GM12873 (cell line): ENCODE measurements around the gene ANKRD16.

Experiments used
- TF ChIP-seq, protein P1 (sequence below): IDR thresholded peaks from 2 replicates; pipeline ENCODE4 v1.5.1; 2012; ENCODE audit warnings: low read depth, mild to moderate bottlenecking, moderate library complexity, low read length, control low read depth; ENCODE audit not compliant: insufficient read depth; ENCODE audit errors: missing control alignments

Gene ANKRD16

DNA sequence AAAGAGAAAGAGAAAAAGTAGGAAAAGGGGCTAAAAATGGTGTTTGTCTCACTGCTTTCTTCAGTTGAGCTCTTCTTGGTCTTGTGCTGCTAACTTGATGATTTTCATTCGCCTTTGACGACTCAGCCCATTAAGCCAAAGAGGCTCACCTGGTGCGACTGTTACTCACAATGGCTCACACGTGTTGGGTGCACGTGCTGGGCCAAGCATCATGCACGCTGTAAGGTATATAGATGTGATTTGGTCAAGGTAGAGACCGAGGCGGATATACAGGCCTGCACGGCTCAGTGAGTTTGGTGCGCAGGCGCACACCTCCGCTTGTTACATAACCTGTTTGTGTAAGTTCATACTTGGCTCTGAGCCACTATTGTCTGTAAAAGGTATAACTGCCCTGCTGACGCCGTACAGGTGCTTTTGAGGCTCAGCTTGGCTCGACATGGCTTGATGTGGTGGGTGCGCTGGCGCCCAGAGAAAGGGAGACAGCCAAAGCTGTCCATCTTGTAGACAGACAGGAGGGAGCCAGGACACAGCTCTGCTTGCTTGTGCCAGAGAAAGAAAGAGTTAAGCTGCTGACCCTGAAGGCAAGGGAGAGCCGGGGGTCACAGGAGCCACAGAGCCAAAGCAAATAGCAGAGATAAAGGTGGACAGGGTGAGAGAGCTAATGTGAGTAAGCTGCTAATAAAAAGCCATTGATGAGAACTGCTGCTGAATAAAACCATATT lies 33.6 kb downstream of the ANKRD16 start:
- TF ChIP-seq, protein P1, sequence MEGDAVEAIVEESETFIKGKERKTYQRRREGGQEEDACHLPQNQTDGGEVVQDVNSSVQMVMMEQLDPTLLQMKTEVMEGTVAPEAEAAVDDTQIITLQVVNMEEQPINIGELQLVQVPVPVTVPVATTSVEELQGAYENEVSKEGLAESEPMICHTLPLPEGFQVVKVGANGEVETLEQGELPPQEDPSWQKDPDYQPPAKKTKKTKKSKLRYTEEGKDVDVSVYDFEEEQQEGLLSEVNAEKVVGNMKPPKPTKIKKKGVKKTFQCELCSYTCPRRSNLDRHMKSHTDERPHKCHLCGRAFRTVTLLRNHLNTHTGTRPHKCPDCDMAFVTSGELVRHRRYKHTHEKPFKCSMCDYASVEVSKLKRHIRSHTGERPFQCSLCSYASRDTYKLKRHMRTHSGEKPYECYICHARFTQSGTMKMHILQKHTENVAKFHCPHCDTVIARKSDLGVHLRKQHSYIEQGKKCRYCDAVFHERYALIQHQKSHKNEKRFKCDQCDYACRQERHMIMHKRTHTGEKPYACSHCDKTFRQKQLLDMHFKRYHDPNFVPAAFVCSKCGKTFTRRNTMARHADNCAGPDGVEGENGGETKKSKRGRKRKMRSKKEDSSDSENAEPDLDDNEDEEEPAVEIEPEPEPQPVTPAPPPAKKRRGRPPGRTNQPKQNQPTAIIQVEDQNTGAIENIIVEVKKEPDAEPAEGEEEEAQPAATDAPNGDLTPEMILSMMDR: no peak

DNA sequence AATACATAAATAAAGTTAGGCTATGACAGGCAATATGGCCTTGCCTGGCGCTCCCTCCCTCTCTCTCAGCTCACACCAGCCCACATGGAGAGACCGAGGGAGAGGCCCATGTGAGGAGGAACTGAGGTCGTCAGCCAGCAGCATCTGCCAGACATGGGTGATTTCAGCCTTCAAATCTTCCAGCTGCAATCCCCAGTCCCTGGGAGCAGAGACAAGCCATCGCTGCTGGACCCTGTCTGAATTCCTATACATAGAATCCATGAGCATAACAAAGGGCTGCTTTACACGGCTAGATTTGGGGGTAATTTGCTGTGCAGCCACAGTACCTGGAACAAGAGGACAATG lies 35.6 kb downstream of the ANKRD16 start:
- TF ChIP-seq, protein P1: no peak

DNA sequence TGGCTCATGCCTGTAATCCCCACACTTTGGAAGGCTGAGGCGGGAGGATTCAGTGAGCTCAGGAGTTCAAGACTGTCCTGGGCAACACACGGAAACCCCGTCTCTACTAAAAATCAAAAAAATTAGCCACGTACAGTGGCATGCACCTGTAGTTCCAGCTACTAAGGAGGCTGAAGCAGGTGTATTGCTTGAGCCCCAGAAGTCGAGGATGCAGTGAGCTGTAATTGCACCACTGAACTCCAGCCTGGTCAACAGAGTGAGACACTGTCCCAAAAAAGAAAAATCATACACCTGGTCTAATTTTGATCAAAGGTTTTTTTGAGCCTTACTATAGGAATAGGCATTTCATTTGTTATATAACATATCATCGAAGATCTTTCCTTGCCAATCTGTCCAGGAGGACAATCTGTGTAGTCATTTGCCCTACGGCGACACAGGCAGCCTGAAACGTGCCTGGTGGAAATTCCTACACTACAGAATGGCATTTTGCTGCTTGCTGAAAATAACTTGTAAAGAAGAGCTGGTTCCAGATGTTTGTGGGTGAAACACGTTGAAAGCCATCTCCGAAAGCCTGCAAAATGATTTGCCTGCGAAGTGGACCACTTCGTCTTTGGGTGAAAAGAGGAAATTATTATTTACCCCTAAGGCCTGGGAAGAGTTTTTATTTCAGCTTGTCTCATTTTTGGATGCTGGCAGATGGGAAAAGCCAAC lies 45.2 kb downstream of the ANKRD16 start:
- TF ChIP-seq, protein P1: no peak

DNA sequence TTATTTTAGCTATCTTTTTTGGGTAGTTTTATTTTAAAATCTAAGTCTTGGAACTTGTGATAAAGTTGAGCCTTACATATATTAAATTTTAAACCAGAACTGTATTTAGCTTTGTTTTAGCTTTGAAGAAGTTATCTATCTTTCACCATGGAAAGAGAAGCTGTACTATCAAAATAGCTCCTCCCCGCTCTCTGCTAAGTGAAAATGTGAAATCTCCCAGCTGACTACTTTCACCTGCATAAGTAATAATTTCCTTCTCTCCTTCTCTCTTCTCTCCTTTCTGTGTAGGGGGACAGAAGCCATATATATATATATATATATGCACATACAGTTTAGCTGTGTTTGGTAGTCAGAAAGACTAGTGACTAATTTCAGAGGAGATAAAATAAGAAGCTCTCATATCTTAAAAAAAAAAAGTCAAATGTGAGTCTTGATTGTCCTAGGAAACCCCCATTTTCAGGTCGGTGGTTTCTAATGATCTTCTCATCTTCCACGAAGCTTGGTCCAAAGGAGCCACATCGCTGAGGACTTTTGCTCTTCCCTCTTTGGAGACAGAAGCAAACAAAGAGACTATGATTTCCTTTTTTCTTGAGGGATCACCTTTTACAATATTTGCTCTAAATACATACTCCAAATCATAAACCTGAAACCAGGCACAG lies 45.9 kb downstream of the ANKRD16 start:
- TF ChIP-seq, protein P1: no peak

DNA sequence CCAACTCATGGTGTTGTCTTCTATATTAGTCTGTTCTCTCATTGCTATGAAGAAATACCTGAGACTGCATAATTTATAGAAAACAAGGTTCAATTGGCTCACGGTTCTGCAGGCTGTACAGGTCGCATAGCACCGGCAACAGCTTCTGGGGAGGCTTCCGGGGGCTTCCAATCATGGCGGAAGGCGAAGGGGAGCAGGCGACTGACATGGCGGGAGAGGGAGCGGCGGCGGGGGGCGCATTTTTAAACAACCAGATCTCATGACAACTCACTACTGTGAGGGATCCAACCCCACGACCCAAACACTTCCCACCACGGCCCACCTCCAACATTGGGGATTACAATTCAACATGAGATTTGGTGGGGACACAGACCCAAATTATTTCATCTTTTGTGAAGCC lies 47.7 kb downstream of the ANKRD16 start:
- TF ChIP-seq, protein P1: no peak

DNA sequence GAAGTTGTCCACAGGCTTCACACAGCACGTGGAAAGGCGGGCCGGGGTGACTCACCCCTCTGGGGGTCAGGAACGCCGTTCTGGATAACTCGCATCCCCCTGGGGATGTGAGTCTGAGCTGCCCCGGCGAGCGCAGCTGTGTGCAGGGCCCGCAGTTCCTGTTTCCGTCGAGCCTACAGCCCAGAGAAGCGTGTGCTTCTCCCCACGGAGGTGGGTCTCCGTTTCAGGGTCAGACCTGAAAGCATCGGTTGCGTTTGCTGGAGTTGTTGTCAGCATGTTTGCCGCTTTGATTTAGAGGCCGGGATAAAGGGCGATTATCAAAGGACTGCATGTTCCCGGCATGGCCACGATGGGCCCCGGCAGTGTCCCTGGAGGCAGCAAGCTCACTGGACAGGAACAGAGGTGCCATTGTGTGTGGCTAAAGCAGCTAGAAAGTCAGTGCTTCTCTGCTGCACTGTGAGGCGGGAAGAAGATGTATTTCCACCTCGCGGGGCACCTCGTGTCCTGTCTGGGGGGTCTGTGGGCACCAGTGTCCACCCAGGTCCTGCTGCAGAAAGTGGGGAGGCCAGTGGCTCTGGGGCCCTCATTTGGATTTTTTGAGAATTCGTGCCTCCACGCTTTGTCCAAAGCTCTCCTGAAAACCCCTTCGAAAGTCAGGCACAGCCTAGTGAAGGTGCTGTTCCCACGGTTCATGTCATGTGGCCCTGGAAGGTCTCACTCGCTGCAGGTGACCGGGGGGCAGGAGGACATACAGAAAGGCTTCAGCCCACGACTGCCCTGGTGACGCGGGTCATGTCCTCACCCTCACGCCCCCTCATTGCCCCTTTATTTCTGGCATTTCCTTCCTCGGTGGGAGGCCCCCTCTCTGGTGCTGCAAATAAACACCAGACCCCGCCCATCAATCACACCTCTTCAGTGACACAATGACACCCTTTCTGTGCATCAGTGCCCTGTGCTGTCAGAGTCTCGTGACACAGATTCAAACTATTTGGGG lies 49.1 kb downstream of the ANKRD16 start:
- TF ChIP-seq, protein P1: no peak
